PC-3 (cell line): ENCODE results near the gene TDRD7. TPM values are rescaled to one million over a fixed set of nuclear protein-coding genes. Genes with fewer than 3 reads are reported as not detected.
A peak's percentile ranks its signal among the peaks of the same experiment; 100 is the strongest.

Experiments used
- ATAC-seq: fragments of 200-7000 bp; cut with Tn5 transposase; 2 replicates; pipeline ENCODE4 v1.9.1; 2020; ENCODE audit warnings: mild to moderate bottlenecking, moderate library complexity
- BruUV-seq: library from RNA; stranded (reverse); fragments of 400-500 nt; replicated peaks from 2 replicates; lab custom pipeline; 2021; lab: Mats Ljungman, UMichigan
- CTCF ChIA-PET: fragments of 300-600 bp; sonication (Branson Sonifier 250); formaldehyde crosslinking; loops from one replicate; lab custom pipeline; 2022; ENCODE audit warnings: antibody characterized with exemption; lab: Charles Lee
- POLR2A ChIA-PET: fragments of 300-600 bp; sonication (Branson Sonifier 250); formaldehyde crosslinking; loops from one replicate; lab custom pipeline; 2022; ENCODE audit warnings: antibody characterized with exemption; ENCODE audit not compliant: unreplicated experiment; lab: Charles Lee
- DNase-seq: peaks from one replicate; pipeline ENCODE4 v3.0.0-alpha.2; 2015
- H2AFZ ChIP-seq: fragments of 300-600 bp; sonication (generic); 2 replicates; pipeline ENCODE4 v1.6.0; 2016; ENCODE audit warnings: antibody characterized with exemption, low read length
- H3F3A ChIP-seq: fragments of 300-600 bp; sonication (generic); one replicate; pipeline ENCODE4 v1.6.0; 2017; ENCODE audit warnings: antibody characterized with exemption, low read length, control low read depth, mild to moderate bottlenecking; ENCODE audit not compliant: unreplicated experiment
- H3K27ac ChIP-seq: fragments of 300-600 bp; sonication (generic); 2 replicates; pipeline ENCODE4 v1.5.1; 2016; ENCODE audit warnings: mild to moderate bottlenecking, low read length
- H3K27me3 ChIP-seq: fragments of 300-600 bp; sonication (generic); 2 replicates; pipeline ENCODE4 v1.6.1; 2016; ENCODE audit warnings: low read length, mixed read lengths
- H3K36me3 ChIP-seq: fragments of 300-600 bp; sonication (generic); 2 replicates; pipeline ENCODE4 v1.6.1; 2016; ENCODE audit warnings: low read depth, mixed run types, low read length, mixed read lengths
- H3K4me1 ChIP-seq: fragments of 300-600 bp; sonication (generic); 2 replicates; pipeline ENCODE4 v1.5.1; 2016; ENCODE audit warnings: low read length; ENCODE audit not compliant: insufficient read depth
- H3K4me2 ChIP-seq: fragments of 300-600 bp; sonication (generic); 2 replicates; pipeline ENCODE4 v1.6.0; 2016; ENCODE audit warnings: low read length
- H3K4me3 ChIP-seq: fragments of 300-600 bp; sonication (generic); 2 replicates; pipeline ENCODE4 v1.5.1; 2016; ENCODE audit warnings: mild to moderate bottlenecking, low read length, mixed read lengths
- H3K79me2 ChIP-seq: fragments of 300-600 bp; sonication (generic); 2 replicates; pipeline ENCODE4 v1.6.1; 2017; ENCODE audit warnings: low read length, mixed read lengths
- H3K9ac ChIP-seq: fragments of 300-600 bp; sonication (generic); 2 replicates; pipeline ENCODE4 v1.6.0; 2016; ENCODE audit warnings: mild to moderate bottlenecking, low read length
- H3K9me2 ChIP-seq: fragments of 300-600 bp; sonication (generic); replicated peaks from 2 replicates; pipeline ENCODE4 v1.6.1; 2016; ENCODE audit warnings: mixed run types, low read length, mixed read lengths
- H3K9me3 ChIP-seq: fragments of 300-600 bp; sonication (generic); 2 replicates; pipeline ENCODE4 v1.6.1; 2016; ENCODE audit warnings: low read length, mixed read lengths
- H4K20me1 ChIP-seq: fragments of 300-600 bp; sonication (generic); 2 replicates; pipeline ENCODE4 v1.6.1; 2016; ENCODE audit warnings: low read length, mixed read lengths
- EZH2 ChIP-seq: fragments of 300-600 bp; sonication (generic); IDR thresholded peaks from one replicate; pipeline ENCODE4 v1.6.1; 2017; ENCODE audit warnings: antibody characterized with exemption, mild to moderate bottlenecking, low read length; ENCODE audit not compliant: unreplicated experiment
- EZH2phosphoT487 ChIP-seq: fragments of 300-600 bp; sonication (generic); IDR thresholded peaks from 2 replicates; pipeline ENCODE4 v1.6.1; 2018; ENCODE audit warnings: mild to moderate bottlenecking, antibody characterized with exemption, low read length, borderline replicate concordance
- intact Hi-C: fragments of 100-400 bp; cut with micrococcal nuclease; formaldehyde crosslinking; loops from 2 replicates; pipeline ENCODE4 v1.9.0; 2023
- total RNA-seq: library from RNA; depleted of rRNA; stranded (reverse); fragments of >200 nt; gene quantifications from 2 replicates; pipeline ENCODE4 v1.2.3, GENCODE V29; 2014
- TF ChIP-seq, protein P1 (sequence below): fragments of 300-600 bp; sonication (generic); conservative IDR thresholded peaks from 2 replicates; pipeline ENCODE4 v1.5.1; 2017; ENCODE audit warnings: antibody characterized with exemption, low read depth, mild to moderate bottlenecking, low read length

The TDRD7 gene
- total RNA-seq, 1 experiment from 2014 or later = 4.2 TPM

DNA sequence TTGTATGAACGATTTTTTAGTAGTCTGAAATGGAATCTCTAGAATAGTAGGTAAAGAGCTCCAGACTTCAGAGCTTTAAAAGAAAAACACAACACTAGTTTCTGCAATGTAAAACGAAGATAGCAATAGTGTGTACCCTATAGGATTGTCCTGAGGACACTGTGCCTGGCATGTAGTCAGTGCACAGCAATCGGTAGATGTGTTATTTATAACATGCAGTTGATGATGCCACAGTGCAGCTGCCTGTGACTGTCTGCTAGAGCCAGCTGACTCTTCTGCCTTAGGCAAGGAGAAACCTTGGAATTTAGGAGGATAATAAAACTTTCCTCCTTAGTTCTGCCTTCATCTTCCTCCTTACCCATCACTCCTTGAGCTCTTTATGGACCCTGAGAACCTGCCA lies 61.8 kb downstream of the TDRD7 start:
- no peaks in the 10 kb centered on the region for H3F3A ChIP-seq
- H3K27ac ChIP-seq = no peak overlapping the region
- H4K20me1 ChIP-seq = no peaks in the 10 kb centered on the region
- TF ChIP-seq EZH2phosphoT487 = no peak
- TF ChIP-seq, protein P1, sequence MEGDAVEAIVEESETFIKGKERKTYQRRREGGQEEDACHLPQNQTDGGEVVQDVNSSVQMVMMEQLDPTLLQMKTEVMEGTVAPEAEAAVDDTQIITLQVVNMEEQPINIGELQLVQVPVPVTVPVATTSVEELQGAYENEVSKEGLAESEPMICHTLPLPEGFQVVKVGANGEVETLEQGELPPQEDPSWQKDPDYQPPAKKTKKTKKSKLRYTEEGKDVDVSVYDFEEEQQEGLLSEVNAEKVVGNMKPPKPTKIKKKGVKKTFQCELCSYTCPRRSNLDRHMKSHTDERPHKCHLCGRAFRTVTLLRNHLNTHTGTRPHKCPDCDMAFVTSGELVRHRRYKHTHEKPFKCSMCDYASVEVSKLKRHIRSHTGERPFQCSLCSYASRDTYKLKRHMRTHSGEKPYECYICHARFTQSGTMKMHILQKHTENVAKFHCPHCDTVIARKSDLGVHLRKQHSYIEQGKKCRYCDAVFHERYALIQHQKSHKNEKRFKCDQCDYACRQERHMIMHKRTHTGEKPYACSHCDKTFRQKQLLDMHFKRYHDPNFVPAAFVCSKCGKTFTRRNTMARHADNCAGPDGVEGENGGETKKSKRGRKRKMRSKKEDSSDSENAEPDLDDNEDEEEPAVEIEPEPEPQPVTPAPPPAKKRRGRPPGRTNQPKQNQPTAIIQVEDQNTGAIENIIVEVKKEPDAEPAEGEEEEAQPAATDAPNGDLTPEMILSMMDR = no peak
- no peak for TF ChIP-seq EZH2
- H3K79me2 ChIP-seq = no peaks in the 10 kb centered on the region
- ATAC-seq = no peak
- H3K4me2 ChIP-seq = no peak overlapping the region
- no peaks in the 10 kb centered on the region for H3K27me3 ChIP-seq
- H2AFZ ChIP-seq = no peak overlapping the region
- no peaks in the 10 kb centered on the region for H3K9me3 ChIP-seq
- H3K36me3 ChIP-seq = no peaks in the 10 kb centered on the region
- DNase-seq = no peak
- POLR2A ChIA-PET = no interaction called here
- no peak overlapping the region for H3K9ac ChIP-seq
- H3K4me3 ChIP-seq = no peak overlapping the region
- CTCF ChIA-PET = interaction anchor here (0.6 kb wide), 1 partner anchor 11 kb away, joined by 4 read pairs; no protein-coding TSS in a partner anchor
- no peaks in the 10 kb centered on the region for H3K9me2 ChIP-seq
- no TSS peak for BruUV-seq
- H3K4me1 ChIP-seq = peaks cover 4% of the 10 kb centered on the region; the same call in 1 of the 2 replicates
- intact Hi-C loops = no loop called here

DNA sequence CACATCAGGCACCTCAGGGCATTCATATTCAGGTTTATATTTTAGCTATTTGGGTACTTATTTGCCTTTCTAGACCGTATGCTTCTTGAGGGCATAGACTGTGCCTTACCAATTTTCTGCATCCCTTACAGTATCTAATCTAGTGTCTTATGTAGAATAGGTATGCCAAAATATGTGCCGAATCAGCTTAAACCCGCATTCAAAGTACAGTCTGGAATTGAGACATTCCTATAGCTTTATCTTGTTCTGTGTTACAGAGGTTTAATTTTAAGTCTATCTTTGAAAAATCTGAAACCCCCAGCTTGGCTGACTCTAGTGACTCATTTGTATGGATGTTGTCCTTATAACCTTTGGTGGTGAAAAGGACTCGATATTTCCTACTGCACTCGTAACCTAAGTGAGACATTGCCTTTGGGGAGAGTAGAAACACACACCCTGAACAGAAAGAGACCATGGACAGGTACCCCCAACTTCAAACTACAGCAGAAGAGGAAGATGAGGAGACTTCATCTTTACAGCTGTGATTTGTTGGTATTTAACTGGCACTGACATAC lies 62.6 kb downstream of the TDRD7 start:
- H3K9me2 ChIP-seq = no peaks in the 10 kb centered on the region
- no peak overlapping the region for H3K27ac ChIP-seq
- ATAC-seq (no peak), DNase-seq (no peak)
- H3K79me2 ChIP-seq = no peaks in the 10 kb centered on the region
- no peaks in the 10 kb centered on the region for H3K36me3 ChIP-seq
- intact Hi-C loops = no loop called here
- no peaks in the 10 kb centered on the region for H3F3A ChIP-seq
- no peak overlapping the region for H3K4me3 ChIP-seq
- CTCF ChIA-PET = no interaction called here
- H3K9ac ChIP-seq = no peak overlapping the region
- H3K4me2 ChIP-seq = no peak overlapping the region
- POLR2A ChIA-PET = no interaction called here
- no peaks in the 10 kb centered on the region for H3K27me3 ChIP-seq
- peaks cover 4% of the 10 kb centered on the region; the same call in 1 of the 2 replicates for H3K4me1 ChIP-seq
- H2AFZ ChIP-seq = no peak overlapping the region
- BruUV-seq = no TSS peak
- no peaks in the 10 kb centered on the region for H3K9me3 ChIP-seq
- no peaks in the 10 kb centered on the region for H4K20me1 ChIP-seq
- TF ChIP-seq EZH2phosphoT487 = no peak
- TF ChIP-seq, protein P1 = no peak
- no peak for TF ChIP-seq EZH2

GRCh38 chr9:97475059-97475458 lies 63.2 kb downstream of the TDRD7 start:
- no peak overlapping the region for H3K9ac ChIP-seq
- no peaks in the 10 kb centered on the region for H3K27me3 ChIP-seq
- ATAC-seq (peak; percentile 70), DNase-seq (peak; percentile 39)
- intact Hi-C loops = no loop called here
- TF ChIP-seq, protein P1 = no peak
- no peak for TF ChIP-seq EZH2
- H3K9me3 ChIP-seq = no peaks in the 10 kb centered on the region
- H3K4me2 ChIP-seq = no peak overlapping the region
- ChIA-PET POLR2A (no interaction called here), CTCF (no interaction called here)
- H4K20me1 ChIP-seq = no peaks in the 10 kb centered on the region
- no peak overlapping the region for H2AFZ ChIP-seq
- no peaks in the 10 kb centered on the region for H3F3A ChIP-seq
- H3K4me3 ChIP-seq = no peak overlapping the region
- H3K79me2 ChIP-seq = no peaks in the 10 kb centered on the region
- H3K9me2 ChIP-seq = no peaks in the 10 kb centered on the region
- H3K27ac ChIP-seq = no peak overlapping the region
- no TSS peak for BruUV-seq
- no peaks in the 10 kb centered on the region for H3K36me3 ChIP-seq
- H3K4me1 ChIP-seq = peaks cover 4% of the 10 kb centered on the region; the same call in 1 of the 2 replicates
